SIG-M5 treated with dmso at 0.1 percent for 504 hours (cell line): ENCODE data around the gene CD247.
"Not testable (repeated sequence)": the region's sequence is repeated elsewhere in the genome, so short reads cannot be mapped to it uniquely, and the experiment has no call there.

Experiments used
- DNase-seq: peaks from one replicate; lab custom pipeline; 2025; ENCODE audit not compliant: unreplicated experiment; lab: John Stamatoyannopoulos, UW

The CD247 gene

GRCh38 chr1:167518331-167518700 is at the start of gene CD247:
Gene CD247, minus strand, starts transcription at chr1:167518529. Its CDS starts 64 bp downstream, at chr1:167518465.
- no peak for DNase-seq

- no peak for DNase-seq
Observed at GRCh38 chr1:167567663-167568062, 49.3 kb upstream of the CD247 start.

GRCh38 chr1:167566766-167567165 is 48.4 kb upstream of the CD247 start:
- no peak for DNase-seq

- DNase-seq = no peak
Observed at GRCh38 chr1:167565922-167566321, 47.6 kb upstream of the CD247 start.

- peak; percentile 77 for DNase-seq
Observed at GRCh38 chr1:167564612-167565270, 46.4 kb upstream of the CD247 start.

GRCh38 chr1:167563579-167564246 is 45.4 kb upstream of the CD247 start:
- peak; percentile 97 for DNase-seq

- peak; percentile 44 for DNase-seq
Observed at GRCh38 chr1:167562702-167563101, 44.4 kb upstream of the CD247 start.

GRCh38 chr1:167561753-167562152 is 43.4 kb upstream of the CD247 start:
- DNase-seq = no peak

- DNase-seq = peak; percentile 90
Observed at GRCh38 chr1:167555971-167556714, 37.8 kb upstream of the CD247 start.

GRCh38 chr1:167555072-167555471 is 36.7 kb upstream of the CD247 start:
- DNase-seq = not testable (repeated sequence)

- DNase-seq = peak; percentile 77
Observed at GRCh38 chr1:167554028-167554779, 35.9 kb upstream of the CD247 start.

- peak; percentile 96 for DNase-seq
Observed at GRCh38 chr1:167553136-167554027, 35.1 kb upstream of the CD247 start, which contains the start of gene CREG1. Gene CREG1, minus strand, starts transcription at chr1:167553762.

GRCh38 chr1:167551362-167551761 is 33.0 kb upstream of the CD247 start:
- DNase-seq = peak; percentile 75

GRCh38 chr1:167548059-167548932 is 30.0 kb upstream of the CD247 start:
- DNase-seq = peak; percentile 90

- no peak for DNase-seq
Observed at GRCh38 chr1:167546935-167547334, 28.6 kb upstream of the CD247 start.

GRCh38 chr1:167545349-167545748 is 27.0 kb upstream of the CD247 start:
- DNase-seq = no peak

- no peak for DNase-seq
Observed at GRCh38 chr1:167544447-167545093, 26.2 kb upstream of the CD247 start.

GRCh38 chr1:167543199-167543990 is 25.1 kb upstream of the CD247 start:
- DNase-seq = no peak
